H1 (cell line): ENCODE results near the gene INHBB. TPM values are rescaled to one million over a fixed set of nuclear protein-coding genes. Genes with fewer than 3 reads are reported as not detected.

ENCODE experiments used
- NANOG ChIP-seq: IDR thresholded peaks from 2 replicates; pipeline ENCODE4 v1.6.1; 2011; ENCODE audit warnings: low read length, low read depth, mild to moderate bottlenecking, inconsistent platforms; ENCODE audit not compliant: insufficient read depth, poor library complexity, severe bottlenecking
- polyA plus RNA-seq, 7 experiments: library from polyadenylated mRNA; depleted of rRNA in 3 of 7; stranded (reverse) in 5 of 7; unstranded in 2 of 7; fragments of >200 nt in 5 of 7; fragments of 200-250 nt in 2 of 7; gene quantifications; 1 replicate in 5 of 7; 2 replicates in 1 of 7; 4 replicates in 1 of 7; pipeline versions ENCODE4 v1.2.1 to v1.2.3, GENCODE V29; 2011 to 2013; ENCODE audit warnings: missing spikeins in 2 of 7, mixed read lengths in 2 of 7
- total RNA-seq: library from RNA; stranded (reverse); fragmentation: NEBNext Ultra II Directional; extraction: Animal tissue kit (Norgen Biotek cat#: 25700); gene quantifications from 2 replicates; pipeline ENCODE4 v1.2.1, GENCODE V29; 2021

INHBB gene
- total and polyA plus RNA-seq, 2 of the 8 experiments (the other 6 are each of a cell fraction or from before 2014, with no cell fraction given): 0.30 to 0.32 TPM

GRCh38 chr2:120324933-120325332, 21.0 kb upstream of the INHBB start (continued):
- no peak for TF ChIP-seq NANOG
